ENCODE measurements around the gene KRT82.

DNA sequence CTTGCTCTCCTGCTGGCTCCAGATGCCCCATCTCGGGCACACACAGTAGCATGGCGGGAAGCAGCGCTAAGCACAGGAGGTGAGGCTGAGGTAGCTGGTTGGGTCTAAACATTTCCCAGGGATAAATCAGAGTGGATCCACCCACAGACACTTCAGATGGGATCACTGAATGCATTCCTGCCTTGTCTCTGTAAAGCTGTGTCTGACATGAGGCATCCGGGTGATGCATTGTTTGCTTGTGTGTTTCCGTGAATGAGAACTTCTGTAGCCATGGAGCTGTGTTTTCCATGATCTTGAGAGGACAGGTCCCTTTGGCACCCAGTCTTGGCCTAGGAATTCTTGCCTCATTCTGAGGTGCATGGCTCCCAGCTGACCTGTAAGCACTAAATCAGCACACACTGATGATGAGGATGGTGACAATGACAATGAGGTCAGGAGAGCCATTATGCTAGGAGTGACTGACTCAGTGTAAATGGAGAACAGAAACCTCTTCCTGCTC lies 34.7 kb upstream of the KRT82 start:
- TF ChIP-seq, protein P1, sequence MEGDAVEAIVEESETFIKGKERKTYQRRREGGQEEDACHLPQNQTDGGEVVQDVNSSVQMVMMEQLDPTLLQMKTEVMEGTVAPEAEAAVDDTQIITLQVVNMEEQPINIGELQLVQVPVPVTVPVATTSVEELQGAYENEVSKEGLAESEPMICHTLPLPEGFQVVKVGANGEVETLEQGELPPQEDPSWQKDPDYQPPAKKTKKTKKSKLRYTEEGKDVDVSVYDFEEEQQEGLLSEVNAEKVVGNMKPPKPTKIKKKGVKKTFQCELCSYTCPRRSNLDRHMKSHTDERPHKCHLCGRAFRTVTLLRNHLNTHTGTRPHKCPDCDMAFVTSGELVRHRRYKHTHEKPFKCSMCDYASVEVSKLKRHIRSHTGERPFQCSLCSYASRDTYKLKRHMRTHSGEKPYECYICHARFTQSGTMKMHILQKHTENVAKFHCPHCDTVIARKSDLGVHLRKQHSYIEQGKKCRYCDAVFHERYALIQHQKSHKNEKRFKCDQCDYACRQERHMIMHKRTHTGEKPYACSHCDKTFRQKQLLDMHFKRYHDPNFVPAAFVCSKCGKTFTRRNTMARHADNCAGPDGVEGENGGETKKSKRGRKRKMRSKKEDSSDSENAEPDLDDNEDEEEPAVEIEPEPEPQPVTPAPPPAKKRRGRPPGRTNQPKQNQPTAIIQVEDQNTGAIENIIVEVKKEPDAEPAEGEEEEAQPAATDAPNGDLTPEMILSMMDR (IDR thresholded peaks at IDR 0.05; ENCODE audit: poor library complexity) = no peak
- TF ChIP-seq EZH2 (IDR thresholded peaks at IDR 0.05; ENCODE audit: borderline replicate concordance) (no peak), EZH2phosphoT487 (IDR thresholded peaks at IDR 0.05; ENCODE audit: low read depth, severe bottlenecking, unreplicated experiment) (no peak)

Data from hepatocyte (in vitro differentiated cells).